Measurements from ENCODE around the gene MOK.
"Not testable (repeated sequence)": the region's sequence is repeated elsewhere in the genome, so short reads cannot be mapped to it uniquely, and the experiment has no call there.

The MOK gene

GRCh38 chr14:102304611-102305506 is at the start of gene MOK:
Gene MOK (minus strand): TSS chr14:102305164. CDS start chr14:102304968, 196 bp downstream.
- DNase-seq, result peak; percentile 95

GRCh38 chr14:102353126-102353619 is 48.2 kb upstream of the MOK start:
- DNase-seq, result no peak

- no peak for DNase-seq
Observed at GRCh38 chr14:102352213-102352612, 47.2 kb upstream of the MOK start.

- DNase-seq, result not testable (repeated sequence)
Observed at GRCh38 chr14:102351593-102351992, 46.6 kb upstream of the MOK start.

GRCh38 chr14:102351023-102351422 is 46.1 kb upstream of the MOK start:
- DNase-seq, result no peak

- no peak for DNase-seq
Observed at GRCh38 chr14:102348376-102348775, 43.4 kb upstream of the MOK start.

GRCh38 chr14:102346645-102347044 is 41.7 kb upstream of the MOK start:
- DNase-seq, result no peak

GRCh38 chr14:102345232-102345631 is 40.3 kb upstream of the MOK start:
- no peak for DNase-seq

GRCh38 chr14:102344485-102344884 is 39.5 kb upstream of the MOK start:
- DNase-seq, result no peak

- DNase-seq, result no peak
Observed at GRCh38 chr14:102344084-102344483, 39.1 kb upstream of the MOK start.

- no peak for DNase-seq
Observed at GRCh38 chr14:102342238-102342637, 37.3 kb upstream of the MOK start.

- no peak for DNase-seq
Observed at GRCh38 chr14:102341566-102341965, 36.6 kb upstream of the MOK start.

- DNase-seq, result no peak
Observed at GRCh38 chr14:102338724-102339123, 33.8 kb upstream of the MOK start.

- DNase-seq, result no peak
Observed at GRCh38 chr14:102335163-102335562, 30.2 kb upstream of the MOK start.

GRCh38 chr14:102333795-102334705 is 29.1 kb upstream of the MOK start:
- DNase-seq, result no peak

GRCh38 chr14:102333390-102333789 is 28.4 kb upstream of the MOK start:
- DNase-seq, result no peak

- DNase-seq, result no peak
Observed at GRCh38 chr14:102330806-102331205, 25.8 kb upstream of the MOK start.

- DNase-seq, result not testable (repeated sequence)
Observed at GRCh38 chr14:102329381-102329780, 24.4 kb upstream of the MOK start.

- DNase-seq, result no peak
Observed at GRCh38 chr14:102326583-102326982, 21.6 kb upstream of the MOK start.

- DNase-seq, result no peak
Observed at GRCh38 chr14:102325791-102326345, 20.9 kb upstream of the MOK start.

GRCh38 chr14:102323102-102323501 is 18.1 kb upstream of the MOK start:
- DNase-seq, result peak; percentile 43

GRCh38 chr14:102321456-102322422 is 16.8 kb upstream of the MOK start:
- no peak for DNase-seq
